Hematopoietic multipotent progenitor cell treated with erythropoietin and hydrocortisone succinate and interleukin-3 and kit ligand, for 8 days (in vitro differentiated cells): Measurements from ENCODE around the gene ZMIZ1.

ENCODE experiments used
- DNase-seq: peaks from one replicate; pipeline ENCODE4 v3.0.0-alpha.2; 2015

The ZMIZ1 gene

GRCh38 chr10:79102498-79102874 is 33.7 kb downstream of the ZMIZ1 start:
- no peak for DNase-seq

GRCh38 chr10:79103129-79103528 is 34.4 kb downstream of the ZMIZ1 start:
- no peak for DNase-seq

- no peak for DNase-seq
These were observed 34.8 kb downstream of the ZMIZ1 start for GRCh38 chr10:79103585-79103984.

- no peak for DNase-seq
These were observed 36.5 kb downstream of the ZMIZ1 start for GRCh38 chr10:79105150-79105739.

GRCh38 chr10:79105818-79106217 is 37.1 kb downstream of the ZMIZ1 start:
- no peak for DNase-seq

- DNase-seq: no peak
These were observed 37.7 kb downstream of the ZMIZ1 start for GRCh38 chr10:79106256-79107050.

GRCh38 chr10:79107736-79108264 is 39.0 kb downstream of the ZMIZ1 start:
- DNase-seq: no peak

- no peak for DNase-seq
These were observed 40.0 kb downstream of the ZMIZ1 start for GRCh38 chr10:79108728-79109127.

- no peak for DNase-seq
These were observed 42.7 kb downstream of the ZMIZ1 start for GRCh38 chr10:79111427-79111826.

- DNase-seq: no peak
These were observed 43.3 kb downstream of the ZMIZ1 start for GRCh38 chr10:79111846-79112614.

- DNase-seq: no peak
These were observed 44.2 kb downstream of the ZMIZ1 start for GRCh38 chr10:79112881-79113431.

- DNase-seq: no peak
These were observed 45.1 kb downstream of the ZMIZ1 start for GRCh38 chr10:79113827-79114226.

- DNase-seq: no peak
These were observed 46.5 kb downstream of the ZMIZ1 start for GRCh38 chr10:79115302-79115701.

- DNase-seq: no peak
These were observed 47.6 kb downstream of the ZMIZ1 start for GRCh38 chr10:79116368-79116767.

GRCh38 chr10:79116801-79117723 is 48.3 kb downstream of the ZMIZ1 start:
- DNase-seq: no peak

- DNase-seq: no peak
These were observed 49.8 kb downstream of the ZMIZ1 start for GRCh38 chr10:79118286-79119202.

- no peak for DNase-seq
These were observed 50.5 kb downstream of the ZMIZ1 start for GRCh38 chr10:79119306-79119705.

- no peak for DNase-seq
These were observed 54.8 kb downstream of the ZMIZ1 start for GRCh38 chr10:79123547-79123963.

GRCh38 chr10:79124066-79124465 is 55.3 kb downstream of the ZMIZ1 start:
- no peak for DNase-seq

GRCh38 chr10:79125092-79125491 is 56.3 kb downstream of the ZMIZ1 start:
- DNase-seq: no peak
